Colonic mucosa (tissue), 4 donors: Measurements from ENCODE around the gene FHL2. TPM values are rescaled to one million over a fixed set of nuclear protein-coding genes. Genes with fewer than 3 reads are reported as not detected.

ENCODE experiments used
- DNase-seq: peaks from one replicate; pipeline ENCODE4 v3.0.0-alpha.2; 2020
- H3K27ac ChIP-seq: fragments of 200-600 bp; one replicate; pipeline ENCODE4 v1.8.0; 2021
- H3K27me3 ChIP-seq: fragments of 200-600 bp; one replicate; pipeline ENCODE4 v1.8.0; 2021
- H3K36me3 ChIP-seq: fragments of 200-600 bp; one replicate; pipeline ENCODE4 v1.8.0; 2021
- H3K4me1 ChIP-seq: fragments of 200-600 bp; one replicate; pipeline ENCODE4 v1.8.0; 2021; ENCODE audit warnings: mild to moderate bottlenecking
- H3K4me3 ChIP-seq: fragments of 200-600 bp; one replicate; pipeline ENCODE4 v1.8.0; 2021
- H3K9ac ChIP-seq, 2 donors: one replicate each; pipeline ENCODE4 v1.7.0; 2013; ENCODE audit warnings: control low read depth in 2 of 2, low read depth in 2 of 2, low read length in 2 of 2
- H3K9me3 ChIP-seq: fragments of 200-600 bp; one replicate; pipeline ENCODE4 v1.8.0; 2021
- intact Hi-C: fragments of 100-400 bp; cut with DNase I; formaldehyde crosslinking; loops from one replicate; pipeline ENCODE4 v1.14.1; 2022
- total RNA-seq, 2 donors: library from RNA; stranded (reverse); fragmentation: NEBNext Ultra II Directional in 1 of 2; extraction: Animal tissue kit (Norgen Biotek cat#: 25700) in 1 of 2; gene quantifications; one replicate each; pipeline ENCODE4 v1.2.1, GENCODE V29; 2021
- TF ChIP-seq, protein P1 (sequence below): fragments of 200-600 bp; IDR thresholded peaks from one replicate; pipeline ENCODE4 v1.8.0; 2022; ENCODE audit warnings: antibody characterized with exemption, mild to moderate bottlenecking
- donor health status: healthy.
- donor health status: DM: no; HTN: no; CAD: no.
- donor health status: DM: no; HTN: no; CAD: no.

The FHL2 gene
- total RNA-seq, 2 donors from 2014 or later: 103 to 212 TPM

- Histone ChIP-seq H3K27me3 (no peaks in the 10 kb centered on the region), H3K36me3 (no peaks in the 10 kb centered on the region), H3K4me1 (peaks cover 5% of the 10 kb centered on the region), H3K27ac (peak overlapping the region; percentile 15), H3K4me3 (no peak overlapping the region), H3K9me3 (no peaks in the 10 kb centered on the region), H3K9ac (peak overlapping the region in 1 of 2 donors; percentile 49)
- TF ChIP-seq, protein P1, sequence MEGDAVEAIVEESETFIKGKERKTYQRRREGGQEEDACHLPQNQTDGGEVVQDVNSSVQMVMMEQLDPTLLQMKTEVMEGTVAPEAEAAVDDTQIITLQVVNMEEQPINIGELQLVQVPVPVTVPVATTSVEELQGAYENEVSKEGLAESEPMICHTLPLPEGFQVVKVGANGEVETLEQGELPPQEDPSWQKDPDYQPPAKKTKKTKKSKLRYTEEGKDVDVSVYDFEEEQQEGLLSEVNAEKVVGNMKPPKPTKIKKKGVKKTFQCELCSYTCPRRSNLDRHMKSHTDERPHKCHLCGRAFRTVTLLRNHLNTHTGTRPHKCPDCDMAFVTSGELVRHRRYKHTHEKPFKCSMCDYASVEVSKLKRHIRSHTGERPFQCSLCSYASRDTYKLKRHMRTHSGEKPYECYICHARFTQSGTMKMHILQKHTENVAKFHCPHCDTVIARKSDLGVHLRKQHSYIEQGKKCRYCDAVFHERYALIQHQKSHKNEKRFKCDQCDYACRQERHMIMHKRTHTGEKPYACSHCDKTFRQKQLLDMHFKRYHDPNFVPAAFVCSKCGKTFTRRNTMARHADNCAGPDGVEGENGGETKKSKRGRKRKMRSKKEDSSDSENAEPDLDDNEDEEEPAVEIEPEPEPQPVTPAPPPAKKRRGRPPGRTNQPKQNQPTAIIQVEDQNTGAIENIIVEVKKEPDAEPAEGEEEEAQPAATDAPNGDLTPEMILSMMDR: no peak
- intact Hi-C loops: loop anchor here (5.0 kb wide), 1 partner anchor 42 kb away; no protein-coding TSS in a partner anchor
- DNase-seq: no peak
Observed at GRCh38 chr2:105443617-105444598, 45.1 kb upstream of the FHL2 start.

DNA sequence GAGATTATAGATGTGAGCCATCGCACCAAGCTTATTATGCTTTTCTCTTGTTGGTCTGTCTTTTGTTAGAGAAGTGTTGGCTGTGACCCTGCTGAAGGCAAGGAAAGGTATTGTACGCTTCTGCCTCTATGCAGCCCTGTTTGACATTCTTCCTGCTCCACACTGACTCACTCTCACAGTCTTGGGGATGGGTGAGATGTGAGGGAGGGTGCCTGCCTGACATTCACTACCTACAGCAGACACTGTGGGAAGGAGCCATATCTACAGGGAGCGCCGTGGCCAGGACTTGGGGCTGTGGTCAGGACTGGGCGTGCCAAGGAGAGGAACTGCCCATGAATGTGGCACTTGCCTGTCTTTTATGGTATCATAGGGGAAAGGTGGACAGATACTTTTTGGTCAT, 43.9 kb upstream of the FHL2 start:
- no peak for DNase-seq
- TF ChIP-seq, protein P1: no peak
- peaks cover 12% of the 10 kb centered on the region for H3K4me1 ChIP-seq
- intact Hi-C loops: loop anchor here (5.0 kb wide), 1 partner anchor 40 kb away; no protein-coding TSS in a partner anchor
- no peak overlapping the region for H3K27ac ChIP-seq
- H3K9ac ChIP-seq: no peak overlapping the region
- no peaks in the 10 kb centered on the region for H3K9me3 ChIP-seq
- no peaks in the 10 kb centered on the region for H3K36me3 ChIP-seq
- no peak overlapping the region for H3K4me3 ChIP-seq
- no peaks in the 10 kb centered on the region for H3K27me3 ChIP-seq

DNA sequence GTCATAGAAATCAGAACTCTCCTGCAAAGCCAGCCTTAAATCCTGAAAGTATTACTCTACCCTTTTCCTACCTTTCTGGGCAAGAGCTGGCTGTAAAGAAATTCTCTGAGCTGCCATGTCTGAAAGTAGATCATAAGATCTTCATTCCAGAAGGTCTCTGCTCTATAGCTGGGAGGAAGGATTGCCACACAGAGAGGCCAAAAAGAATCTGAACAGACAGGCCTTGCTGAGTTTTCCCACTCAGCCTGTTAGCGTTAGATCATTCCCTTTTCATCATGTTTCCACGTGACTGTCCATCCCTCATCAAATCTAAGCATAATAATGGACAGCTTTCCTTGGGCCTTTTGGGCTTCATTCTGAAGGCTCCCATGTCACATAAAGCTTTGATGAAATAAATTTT, 43.2 kb upstream of the FHL2 start:
- no peaks in the 10 kb centered on the region for H3K27me3 ChIP-seq
- H3K27ac ChIP-seq: no peak overlapping the region
- no peaks in the 10 kb centered on the region for H3K9me3 ChIP-seq
- intact Hi-C loops: loop anchor here (5.0 kb wide), 1 partner anchor 40 kb away; no protein-coding TSS in a partner anchor
- no peak overlapping the region for H3K4me3 ChIP-seq
- H3K9ac ChIP-seq: no peak overlapping the region
- no peaks in the 10 kb centered on the region for H3K36me3 ChIP-seq
- no peak for DNase-seq
- peaks cover 12% of the 10 kb centered on the region for H3K4me1 ChIP-seq
- TF ChIP-seq, protein P1: no peak

DNA sequence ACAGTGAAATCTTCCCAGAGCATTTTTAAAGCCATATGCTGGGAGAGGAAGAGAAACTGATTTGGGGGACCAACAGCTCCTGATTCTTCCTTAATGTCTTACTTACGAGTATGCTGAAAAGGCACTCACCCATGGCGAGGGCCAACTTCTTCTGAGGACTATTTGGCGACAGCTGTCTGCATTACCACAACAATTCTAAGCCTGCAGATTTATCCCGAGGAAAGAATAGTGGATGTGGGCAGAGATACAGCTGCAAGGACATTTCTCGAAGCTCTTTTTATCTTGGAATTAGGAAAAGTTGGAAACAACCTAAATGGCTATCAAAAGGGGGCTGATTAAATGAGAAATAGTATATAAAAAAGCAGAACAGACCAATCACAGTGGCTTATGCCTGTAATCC, 40.3 kb upstream of the FHL2 start:
- Histone ChIP-seq H3K27ac (no peak overlapping the region), H3K4me3 (no peak overlapping the region), H3K9ac (no peak overlapping the region), H3K36me3 (no peaks in the 10 kb centered on the region), H3K9me3 (no peaks in the 10 kb centered on the region), H3K4me1 (peaks cover 12% of the 10 kb centered on the region), H3K27me3 (no peaks in the 10 kb centered on the region)
- no peak for DNase-seq
- TF ChIP-seq, protein P1: no peak
- intact Hi-C loops: no loop called here

GRCh38 chr2:105438104-105438929, 39.5 kb upstream of the FHL2 start:
- Histone ChIP-seq H3K36me3 (no peaks in the 10 kb centered on the region), H3K27ac (peak overlapping the region; percentile 49), H3K4me3 (peak overlapping the region; percentile 1), H3K9me3 (no peaks in the 10 kb centered on the region), H3K27me3 (no peaks in the 10 kb centered on the region), H3K4me1 (peaks cover 6% of the 10 kb centered on the region), H3K9ac (peak overlapping the region in 1 of 2 donors; percentile 41)
- TF ChIP-seq, protein P1: no peak
- DNase-seq: peak; percentile 67
- intact Hi-C loops: no loop called here
